ENCODE measurements around the gene MALL.
"Not testable (repeated sequence)": the region's sequence is repeated elsewhere in the genome, so short reads cannot be mapped to it uniquely, and the experiment has no call there.

Gene MALL

GRCh38 chr2:110097506-110098220 lies 18.0 kb downstream of the MALL start:
- DNase-seq (ENCODE audit: low spot score): no peak

- DNase-seq (ENCODE audit: low spot score): no peak
Measured at GRCh38 chr2:110095994-110096633, 19.5 kb downstream of the MALL start.

- not testable (repeated sequence) for DNase-seq (ENCODE audit: low spot score)
Measured at GRCh38 chr2:110094884-110095534, 20.6 kb downstream of the MALL start.

GRCh38 chr2:110093924-110094323 lies 21.7 kb downstream of the MALL start:
- DNase-seq (ENCODE audit: low spot score): not testable (repeated sequence)

- DNase-seq (ENCODE audit: low spot score): not testable (repeated sequence)
Measured at GRCh38 chr2:110090164-110090563, 25.5 kb downstream of the MALL start.

- DNase-seq (ENCODE audit: low spot score): not testable (repeated sequence)
Measured at GRCh38 chr2:110083757-110084156, 31.9 kb downstream of the MALL start.

GRCh38 chr2:110083162-110083561 lies 32.5 kb downstream of the MALL start:
- not testable (repeated sequence) for DNase-seq (ENCODE audit: low spot score)

GRCh38 chr2:110078104-110078503 lies 37.5 kb downstream of the MALL start:
- DNase-seq (ENCODE audit: low spot score): not testable (repeated sequence)

GRCh38 chr2:110075896-110076295 lies 39.7 kb downstream of the MALL start:
- not testable (repeated sequence) for DNase-seq (ENCODE audit: low spot score)

- not testable (repeated sequence) for DNase-seq (ENCODE audit: low spot score)
Measured at GRCh38 chr2:110069869-110070268, 45.8 kb downstream of the MALL start.

GRCh38 chr2:110068153-110068552 lies 47.5 kb downstream of the MALL start:
- DNase-seq (ENCODE audit: low spot score): not testable (repeated sequence)

GRCh38 chr2:110062332-110062731 lies 53.3 kb downstream of the MALL start:
- not testable (repeated sequence) for DNase-seq (ENCODE audit: low spot score)

GRCh38 chr2:110060550-110060949 lies 55.1 kb downstream of the MALL start:
- not testable (repeated sequence) for DNase-seq (ENCODE audit: low spot score)

GRCh38 chr2:110059694-110060358 lies 55.8 kb downstream of the MALL start:
- not testable (repeated sequence) for DNase-seq (ENCODE audit: low spot score)

- DNase-seq (ENCODE audit: low spot score): not testable (repeated sequence)
Measured at GRCh38 chr2:110059009-110059693, 56.5 kb downstream of the MALL start.

- not testable (repeated sequence) for DNase-seq (ENCODE audit: low spot score)
Measured at GRCh38 chr2:110058034-110058433, 57.6 kb downstream of the MALL start.

- DNase-seq (ENCODE audit: low spot score): not testable (repeated sequence)
Measured at GRCh38 chr2:110055819-110056408, 59.7 kb downstream of the MALL start.

- DNase-seq (ENCODE audit: low spot score): not testable (repeated sequence)
Measured at GRCh38 chr2:110054521-110055407, 60.9 kb downstream of the MALL start.

GRCh38 chr2:110053688-110054087 lies 61.9 kb downstream of the MALL start:
- DNase-seq (ENCODE audit: low spot score): not testable (repeated sequence)

- not testable (repeated sequence) for DNase-seq (ENCODE audit: low spot score)
Measured at GRCh38 chr2:110052166-110052565, 63.5 kb downstream of the MALL start.

All from D341Med (cell line).